GM19452 (cell line): ENCODE data around the gene MACROD2.

Experiments used
- ATAC-seq: cut with Tn5 transposase; IDR thresholded peaks from one replicate; pipeline ENCODE4 v1.9.1; 2021; ENCODE audit not compliant: unreplicated experiment

Gene MACROD2

DNA sequence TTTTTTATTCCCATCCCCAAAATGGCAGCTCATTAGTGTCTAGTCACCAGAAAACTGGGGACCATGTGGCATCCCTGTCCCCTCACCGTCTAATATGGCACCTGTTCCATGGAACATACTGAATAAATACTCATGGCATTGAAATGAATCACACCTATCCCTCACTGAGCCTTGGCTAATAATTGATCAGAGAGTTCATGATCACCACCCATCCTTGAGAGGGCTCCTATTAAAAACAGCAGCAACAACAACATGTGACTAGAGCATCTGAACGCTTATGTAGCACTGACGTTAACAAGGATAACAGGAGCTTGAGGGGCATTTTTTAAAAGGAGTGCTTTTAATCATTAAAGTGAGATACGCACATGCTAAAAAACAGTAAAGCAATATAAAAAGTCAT is 1453.7 kb downstream of the MACROD2 start:
- no peak for ATAC-seq

DNA sequence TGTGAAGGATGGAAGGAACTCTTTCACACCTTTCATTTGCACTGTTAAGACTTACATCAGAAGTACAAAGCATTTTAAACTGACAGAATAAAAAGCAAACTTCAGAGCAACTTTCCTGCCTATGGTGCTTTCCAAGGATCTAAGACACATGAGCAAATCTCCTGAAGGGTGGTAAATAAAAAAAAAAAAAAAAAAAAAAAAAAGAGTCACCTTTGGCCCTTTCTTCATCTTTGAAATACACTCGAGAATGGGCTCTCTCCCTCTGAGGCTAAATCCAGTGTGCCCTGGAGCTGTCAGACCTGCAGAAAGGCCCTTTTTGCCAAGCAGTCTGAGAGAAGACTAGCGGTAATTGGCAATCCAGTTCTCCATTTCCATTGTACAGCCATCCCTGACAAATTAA is 1455.9 kb downstream of the MACROD2 start:
- no peak for ATAC-seq

DNA sequence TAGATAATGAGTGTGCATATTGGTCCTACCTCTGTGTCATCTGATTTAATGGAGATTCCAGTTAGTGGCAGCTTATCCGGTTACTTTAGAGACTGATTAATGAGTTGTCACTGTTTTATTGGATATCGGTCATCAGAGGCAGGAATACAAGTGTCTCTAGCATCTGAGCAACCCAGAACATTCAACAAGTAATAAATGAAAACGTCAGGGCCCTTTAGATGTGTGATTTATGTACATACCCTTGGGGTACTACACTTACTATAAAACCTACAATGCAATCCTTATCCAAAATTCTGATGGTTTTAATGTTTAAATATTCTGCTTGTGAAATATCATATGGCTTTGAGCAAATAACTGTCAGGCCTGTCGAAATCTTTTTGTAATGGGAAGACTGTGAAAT is 1460.0 kb downstream of the MACROD2 start:
- ATAC-seq = no peak

DNA sequence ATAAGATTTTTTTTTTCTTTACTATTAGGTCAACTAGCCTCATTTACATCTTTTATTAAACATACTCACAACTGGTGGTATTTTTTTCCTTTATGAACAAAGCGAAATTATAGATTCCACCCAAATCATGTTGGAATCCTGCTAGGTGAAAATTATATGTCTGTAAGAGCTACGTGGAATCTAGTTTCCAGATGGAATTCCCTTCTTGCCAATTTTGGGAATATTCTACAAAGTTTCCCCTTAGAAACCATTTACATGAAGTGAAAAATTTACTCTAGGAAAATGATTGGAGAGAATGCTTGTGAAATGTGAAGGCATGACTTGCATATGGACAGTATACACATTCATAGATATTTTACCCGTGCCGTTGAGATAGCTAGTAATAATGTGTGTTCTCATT is 1466.6 kb downstream of the MACROD2 start:
- no peak for ATAC-seq

DNA sequence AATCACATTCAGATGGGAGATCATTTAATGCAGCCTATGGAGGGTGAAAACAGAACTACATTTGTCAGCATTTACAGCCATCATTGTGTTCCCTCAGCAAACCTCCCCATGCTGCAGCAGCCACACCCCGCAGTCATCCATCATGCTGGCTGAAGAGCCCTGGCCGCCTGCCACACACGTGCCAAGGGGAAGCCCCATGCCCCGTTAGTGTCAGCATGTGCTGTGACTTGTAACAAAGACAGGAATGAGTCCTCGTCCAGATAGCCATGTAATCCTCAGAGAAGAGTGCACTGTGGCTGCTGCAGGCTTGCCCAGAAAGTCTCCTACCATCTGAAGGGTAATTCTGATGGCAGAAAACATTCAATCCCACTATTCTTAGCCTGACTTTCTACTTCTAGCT is 1480.2 kb downstream of the MACROD2 start:
- no peak for ATAC-seq

DNA sequence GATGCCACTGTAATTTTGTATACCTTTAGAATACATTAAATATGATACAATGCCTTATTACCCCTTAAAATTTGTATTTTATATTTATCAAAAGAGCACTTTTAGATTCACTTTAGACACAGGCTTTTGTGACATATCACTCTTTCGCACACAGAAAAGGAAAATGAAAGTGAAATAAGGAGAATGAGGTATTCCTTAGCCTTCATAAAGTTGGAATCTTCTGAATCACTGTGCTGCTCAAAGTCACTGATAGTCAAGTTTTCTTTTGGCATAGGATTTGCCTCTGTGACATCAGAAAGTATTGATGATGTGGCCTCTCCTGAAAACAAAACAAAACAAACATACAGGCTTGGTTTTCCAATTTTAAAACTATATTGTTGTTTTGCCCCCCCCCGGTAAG is 1480.9 kb downstream of the MACROD2 start:
- no peak for ATAC-seq

DNA sequence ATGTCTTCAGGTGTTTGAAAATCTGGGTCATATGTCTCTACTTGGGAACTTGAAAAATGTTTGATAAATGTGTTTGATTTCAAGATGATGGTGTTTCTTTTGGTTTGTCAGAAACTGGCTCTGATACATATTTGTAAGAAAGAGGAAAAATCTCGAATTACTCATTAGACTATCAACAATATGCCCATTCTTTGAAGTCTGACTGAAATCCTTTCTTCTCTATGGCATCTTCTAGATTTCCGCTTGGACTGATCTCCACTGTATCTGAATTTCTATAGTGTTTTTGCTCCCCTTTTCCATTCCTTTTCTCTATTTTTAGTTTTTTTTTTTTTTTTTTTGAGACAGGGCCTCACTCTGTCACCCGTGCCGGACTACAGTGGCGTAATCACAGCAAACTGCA is 1481.5 kb downstream of the MACROD2 start:
- ATAC-seq = no peak

DNA sequence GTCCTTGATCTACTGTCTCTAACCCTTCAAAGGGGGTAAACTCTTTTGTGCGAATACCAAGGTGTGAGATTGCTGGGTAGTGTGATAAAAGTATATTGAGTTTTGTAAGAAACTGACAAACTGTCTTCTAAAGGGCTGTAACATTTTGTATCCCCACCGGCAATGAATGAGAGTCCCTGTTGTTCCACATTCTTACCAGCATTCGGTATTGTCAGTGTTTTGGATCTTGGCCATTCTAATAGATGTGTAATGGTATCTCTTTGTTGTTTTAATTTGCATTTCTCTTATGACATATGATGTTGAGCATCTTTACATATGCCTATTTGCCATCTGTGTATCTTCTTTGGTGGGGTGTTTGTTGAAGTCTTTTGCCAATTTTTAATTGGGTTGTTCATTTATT is 1487.2 kb downstream of the MACROD2 start:
- no peak for ATAC-seq

DNA sequence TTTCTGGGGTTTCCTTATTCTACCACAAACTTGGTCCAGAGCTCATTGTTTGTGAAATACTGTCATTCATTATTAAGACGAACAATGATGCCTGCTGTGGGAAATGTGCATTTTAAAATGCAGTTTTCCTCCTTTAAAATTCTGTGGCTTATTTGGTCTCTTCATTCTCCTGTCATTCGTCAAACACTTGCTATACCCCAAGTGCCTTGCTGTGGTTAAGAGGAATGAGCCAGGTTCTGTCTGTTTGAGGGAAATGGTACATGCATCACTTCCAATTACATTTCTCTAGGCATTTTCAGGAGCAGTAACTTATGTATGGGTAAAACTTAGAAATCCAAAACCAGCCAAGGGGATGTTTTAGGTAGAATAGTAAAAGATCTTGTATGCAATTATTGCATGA is 1490.2 kb downstream of the MACROD2 start:
- ATAC-seq = no peak

DNA sequence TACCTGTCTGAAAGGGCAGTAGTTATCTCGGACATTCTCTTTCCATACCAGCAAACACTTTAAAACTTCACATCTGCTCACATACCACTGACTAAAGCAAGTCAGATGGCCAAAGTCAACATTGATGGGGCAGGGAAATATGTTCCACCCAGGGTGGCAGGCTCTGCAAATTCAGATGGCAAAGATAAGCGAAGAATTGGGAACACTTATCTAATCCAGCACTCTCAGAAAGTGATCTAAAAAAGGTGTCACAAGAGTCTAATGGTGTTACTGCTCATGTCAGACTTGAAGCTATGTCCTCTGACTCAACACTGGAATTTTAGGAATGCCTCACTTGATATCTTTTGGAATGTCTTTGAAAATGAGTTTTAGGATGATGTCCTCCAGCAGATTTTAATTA is 1491.7 kb downstream of the MACROD2 start:
- no peak for ATAC-seq

DNA sequence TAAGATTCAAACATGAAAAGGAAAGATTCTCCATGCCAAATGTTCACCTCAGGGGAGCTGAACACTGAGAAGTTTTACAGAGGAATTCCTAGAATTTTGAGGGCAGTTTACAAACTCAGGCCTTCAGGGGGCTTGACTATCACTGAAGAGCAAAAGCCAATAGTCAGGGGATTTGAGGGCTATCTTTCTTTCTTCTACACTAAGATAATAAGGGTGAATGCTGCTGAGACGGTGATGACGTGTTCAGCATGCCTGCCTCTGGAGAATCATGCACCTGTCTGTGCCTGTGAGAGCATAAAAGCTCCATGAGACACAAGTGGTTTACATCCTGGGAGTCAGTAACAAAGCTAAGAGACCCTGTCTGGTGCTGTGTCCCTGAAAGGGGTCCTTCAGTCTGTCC is 1492.4 kb downstream of the MACROD2 start:
- ATAC-seq = no peak

DNA sequence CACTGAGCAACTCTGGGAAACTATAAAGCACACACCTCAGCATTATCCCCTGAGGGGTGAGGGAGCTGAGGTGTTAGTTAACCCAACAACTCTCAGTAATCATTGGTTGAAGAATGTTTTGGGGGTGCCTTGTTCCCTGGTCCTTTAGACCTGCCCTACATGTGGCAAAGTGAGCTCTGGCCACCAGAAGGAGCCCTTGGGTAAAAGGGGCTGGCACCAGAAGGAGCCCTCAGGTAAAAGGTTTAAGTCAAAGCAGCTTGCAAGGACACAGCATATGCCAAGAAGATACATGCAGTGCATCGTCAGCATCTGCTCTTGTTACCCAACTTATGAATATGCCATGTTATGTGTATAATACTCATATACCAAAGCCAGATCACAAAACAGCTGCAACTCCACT is 1496.3 kb downstream of the MACROD2 start:
- no peak for ATAC-seq

DNA sequence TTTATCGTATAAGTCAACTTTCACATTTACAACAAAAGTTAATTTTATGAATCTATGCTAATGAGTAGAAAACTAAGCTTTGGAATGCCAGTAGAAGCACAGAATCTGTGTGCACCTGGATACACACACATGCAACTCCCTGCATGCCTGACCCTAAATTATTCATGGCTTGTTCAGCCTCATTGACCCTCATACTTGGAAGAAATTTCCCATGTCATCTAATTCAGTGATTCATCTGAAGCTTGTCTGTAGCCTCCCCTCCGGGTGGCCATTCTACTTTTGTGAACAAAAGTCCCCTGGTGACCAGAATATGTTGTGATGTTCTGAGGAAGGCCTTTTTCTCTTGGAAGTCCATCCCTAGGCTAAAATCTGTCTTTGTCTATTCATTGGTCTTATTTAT is 1499.5 kb downstream of the MACROD2 start:
- ATAC-seq = no peak

DNA sequence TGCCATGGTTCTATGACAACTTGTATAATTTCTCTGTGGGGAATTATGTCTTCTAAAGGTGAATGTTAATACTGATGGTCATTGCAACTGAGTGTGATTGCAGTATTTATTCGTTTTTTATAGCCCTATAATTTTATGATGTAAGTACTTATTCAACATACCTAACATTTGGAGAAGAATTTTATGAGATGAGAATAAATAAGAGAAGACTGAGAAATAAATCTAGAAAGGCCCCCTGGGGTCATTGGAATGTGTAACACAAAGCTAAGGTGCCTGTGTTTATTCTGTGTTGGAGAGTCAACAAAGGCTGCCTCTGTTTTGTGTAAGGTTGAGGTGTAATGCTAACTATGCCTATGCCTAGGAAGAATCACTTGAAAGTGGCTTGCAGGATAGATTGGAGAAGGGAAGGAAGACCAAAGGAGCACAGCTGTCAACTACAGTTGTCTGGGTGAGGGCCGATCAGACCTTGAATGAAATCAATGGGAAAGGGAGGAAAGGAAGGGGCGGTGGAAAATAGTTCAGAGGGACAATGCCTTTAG is 1501.3 kb downstream of the MACROD2 start:
- ATAC-seq = no peak

DNA sequence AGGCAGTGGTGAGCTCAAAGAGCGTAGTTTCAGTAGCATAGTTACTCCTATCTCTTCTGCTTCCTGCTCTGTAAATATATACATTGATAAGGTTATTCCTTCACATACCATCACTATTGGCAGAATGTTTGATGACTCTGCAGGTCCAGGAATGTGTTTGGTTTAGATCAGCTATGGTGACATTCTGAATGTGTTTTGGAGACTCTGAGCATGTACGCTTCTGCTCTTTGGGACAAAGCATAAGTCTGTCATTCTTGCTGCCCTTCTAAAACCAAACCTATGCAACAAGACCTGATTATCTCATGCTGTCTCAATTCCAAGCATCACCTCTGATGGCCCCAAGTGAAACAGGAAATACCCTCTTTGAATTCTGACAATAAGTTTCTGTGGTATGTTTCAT is 1503.6 kb downstream of the MACROD2 start:
- ATAC-seq = no peak

DNA sequence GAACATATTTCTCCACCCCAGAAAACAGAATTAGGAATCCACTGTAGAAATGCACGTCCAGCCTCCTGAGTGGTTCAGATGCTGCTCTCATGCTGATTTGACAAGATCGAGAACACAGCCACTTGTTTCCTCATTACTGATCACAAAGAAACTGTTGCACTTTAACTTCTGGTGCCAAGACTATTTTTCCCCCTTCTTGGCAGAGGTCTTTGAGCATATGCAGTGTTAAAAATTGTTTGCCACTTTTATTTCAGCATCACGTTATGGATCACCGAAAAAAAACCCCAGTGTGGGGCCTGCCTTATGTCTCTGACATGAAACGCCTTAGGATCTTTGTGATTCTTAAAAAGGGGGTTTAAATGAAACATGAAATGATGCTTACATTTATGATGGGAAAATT is 1511.0 kb downstream of the MACROD2 start:
- ATAC-seq = no peak

DNA sequence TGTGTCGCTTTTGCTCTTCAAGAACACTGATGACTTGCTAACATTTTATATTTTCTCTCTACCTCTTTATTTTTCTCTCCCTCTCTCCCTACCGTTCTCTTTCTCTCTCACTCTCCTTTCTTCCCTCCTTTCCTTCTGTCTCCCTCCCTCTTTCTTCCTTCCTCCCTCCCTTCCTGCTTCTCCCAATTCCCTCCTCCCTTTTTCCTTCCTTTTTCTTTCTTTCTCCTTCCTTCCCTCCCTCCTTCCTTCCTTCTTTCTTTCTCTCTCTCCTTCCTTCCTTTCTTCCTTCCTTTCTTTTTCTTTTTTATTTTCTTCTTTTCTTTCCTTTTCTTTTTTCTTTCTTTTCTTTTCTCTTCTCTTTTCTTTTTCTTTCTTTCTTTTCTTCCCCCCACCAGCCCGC is 1511.8 kb downstream of the MACROD2 start:
- ATAC-seq = no peak

DNA sequence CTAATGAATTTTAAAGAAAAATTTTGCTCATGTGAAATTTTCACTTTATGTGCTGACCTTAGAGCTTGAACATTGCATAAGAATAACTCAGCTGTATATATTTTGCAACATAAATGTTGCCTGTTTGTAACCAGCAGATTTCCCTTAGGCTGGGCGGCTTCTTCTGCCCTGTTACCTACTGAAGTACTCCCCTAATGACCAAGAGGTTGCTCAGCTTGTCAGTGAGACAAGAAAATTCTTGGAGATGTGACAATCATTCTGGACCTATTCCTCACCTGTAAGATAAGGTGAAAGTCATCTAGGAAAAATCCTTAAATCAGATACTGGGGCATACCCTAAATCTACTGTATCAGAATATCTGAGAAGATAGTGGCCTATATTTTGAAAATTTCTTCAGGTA is 1516.2 kb downstream of the MACROD2 start:
- ATAC-seq = no peak

DNA sequence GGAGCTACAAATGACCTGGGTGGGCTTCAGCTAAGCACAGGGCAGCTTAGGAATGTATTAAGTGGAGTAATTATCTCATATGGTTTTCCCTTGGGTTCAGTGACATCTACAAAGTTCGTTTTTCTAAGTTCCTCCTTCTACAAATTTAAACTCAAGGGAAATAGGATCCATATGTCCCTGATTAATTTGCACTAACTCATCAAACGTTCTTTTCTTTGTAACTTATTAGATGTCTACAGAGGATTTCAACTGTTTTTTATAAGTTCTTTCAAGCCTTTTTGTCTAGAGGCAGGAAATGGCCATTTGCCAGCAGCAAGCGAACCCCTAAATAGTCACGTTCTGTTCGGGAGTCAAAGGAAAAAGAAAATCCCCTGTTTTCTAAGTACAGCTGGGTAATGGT is 1517.6 kb downstream of the MACROD2 start:
- no peak for ATAC-seq

DNA sequence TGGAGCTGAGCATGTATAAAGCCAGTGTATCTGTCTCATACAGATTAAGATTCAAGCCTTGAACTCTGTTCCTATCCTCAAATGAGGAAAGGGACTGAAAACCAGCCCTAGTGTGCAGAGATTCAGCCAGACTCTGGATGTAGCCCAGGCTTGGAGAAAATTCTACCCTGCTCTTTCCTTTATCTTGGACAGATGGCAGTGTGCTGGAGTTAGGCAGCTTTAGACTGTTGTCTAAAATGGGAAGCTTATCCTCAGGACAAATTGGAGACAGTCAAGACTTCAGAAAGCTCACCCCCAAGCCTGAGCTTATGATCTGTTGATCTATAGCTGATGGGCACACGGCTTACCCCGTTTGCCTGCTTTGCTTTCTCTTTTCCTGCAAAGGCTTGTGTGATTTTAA is 1520.4 kb downstream of the MACROD2 start:
- ATAC-seq = no peak

DNA sequence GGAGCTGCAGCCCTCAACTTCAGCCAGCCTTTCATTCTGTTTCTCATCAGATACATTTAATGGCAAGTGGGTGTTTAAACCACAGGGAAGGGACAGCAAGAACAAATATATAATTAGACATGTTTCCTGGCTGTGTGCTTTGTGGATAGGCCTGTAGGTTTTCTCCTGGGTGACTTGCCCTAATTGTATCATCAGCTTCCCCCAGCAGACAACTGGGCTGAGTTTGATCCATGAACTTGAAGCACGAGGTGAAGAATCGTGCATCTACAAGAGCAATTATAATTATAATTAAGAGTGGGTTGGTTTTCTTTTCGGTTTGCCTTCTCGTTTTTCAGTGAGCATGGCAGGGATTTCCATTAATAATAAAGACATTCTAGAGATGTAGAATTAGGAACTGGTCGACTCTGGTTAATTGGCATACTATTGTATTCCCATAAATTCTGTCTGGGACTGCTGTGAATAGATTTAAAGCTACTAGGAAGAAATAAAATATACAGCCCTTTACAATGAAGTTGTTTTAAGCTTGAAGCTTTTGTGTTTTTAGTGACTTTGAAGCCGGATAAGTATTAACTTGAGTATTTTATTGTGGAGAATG is 1525.7 kb downstream of the MACROD2 start:
- no peak for ATAC-seq

DNA sequence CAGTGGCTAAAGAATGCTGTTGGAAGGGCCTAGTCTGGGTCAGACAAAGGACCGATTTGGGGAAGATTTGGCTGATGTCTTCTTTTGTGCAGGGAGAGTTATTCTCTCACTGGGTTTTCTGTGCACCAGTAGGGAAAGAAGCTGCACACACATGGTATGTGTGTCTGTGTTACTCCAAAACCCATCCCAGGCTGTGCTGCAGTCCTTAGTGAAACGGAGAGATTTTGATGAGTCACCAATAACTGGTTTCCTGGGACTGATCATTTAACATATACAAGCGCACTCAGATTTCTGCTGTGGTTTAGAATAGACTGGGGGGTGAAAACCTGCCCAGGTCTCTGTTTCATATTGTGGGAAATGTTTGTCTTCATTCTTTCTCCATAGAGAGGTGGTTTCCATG is 1528.1 kb downstream of the MACROD2 start:
- no peak for ATAC-seq

DNA sequence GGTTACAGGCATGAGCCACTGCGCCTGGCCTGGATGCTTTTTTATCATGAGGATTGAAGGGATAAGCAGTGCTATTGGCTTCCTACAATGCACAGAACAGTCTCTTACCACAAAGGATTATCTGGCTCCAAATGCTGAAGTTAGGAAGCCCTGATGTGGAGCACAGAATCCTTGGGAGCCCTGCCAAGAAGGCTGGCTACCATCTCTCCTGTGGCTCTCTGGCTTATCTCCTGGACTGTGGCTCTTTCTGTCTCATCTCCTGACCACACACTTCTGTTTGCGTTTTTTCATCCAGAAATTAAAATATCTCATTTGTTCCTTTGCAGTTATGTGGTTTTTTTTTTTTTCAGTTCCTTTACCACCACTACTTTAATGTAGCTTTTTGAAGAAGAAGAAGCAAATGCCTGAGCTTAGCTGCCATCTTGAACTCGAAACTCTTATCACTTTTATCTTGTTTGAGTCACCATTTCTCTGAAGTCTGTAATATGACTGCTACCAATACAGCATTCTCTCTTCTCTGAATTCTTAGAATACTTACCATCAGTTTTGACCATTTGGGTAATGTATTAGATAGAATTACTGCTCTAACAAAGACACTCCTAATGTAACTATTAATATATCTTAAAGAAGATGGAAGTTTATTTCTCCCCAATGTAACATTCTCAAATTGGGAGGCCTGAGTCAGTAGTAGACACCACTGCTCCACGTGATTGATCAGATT is 1533.2 kb downstream of the MACROD2 start:
- no peak for ATAC-seq
